Measurements from ENCODE around the gene ASB4. TPM values are rescaled to one million over a fixed set of nuclear protein-coding genes. Genes with fewer than 3 reads are reported as not detected.

ASB4 gene
- total RNA-seq, 1 donor from 2014 or later: not detected

GRCh38 chr7:95589766-95590165 lies 104.0 kb downstream of the ASB4 start:
- intact Hi-C loops (cut with micrococcal nuclease): no loop called here

Other genes starting within 250 kb of the ASB4 start
- gene PON1, start 161.4 kb upstream of the ASB4 start, total RNA-seq: not detected in 2 replicates
- gene PON3, start 89.6 kb upstream of the ASB4 start, total RNA-seq: not detected in 2 replicates
- gene PON2, start 50.9 kb upstream of the ASB4 start, total RNA-seq: 4.6 and 5.7 TPM in 2 replicates
- gene PDK4, start 110.6 kb downstream of the ASB4 start, total RNA-seq: not detected in 2 replicates